Thyroid gland (tissue), 4 donors: ENCODE measurements around the gene ADD1. TPM values are rescaled to one million over a fixed set of nuclear protein-coding genes. Genes with fewer than 3 reads are reported as not detected.

Experiments used
- DNase-seq, 2 donors: peaks; one replicate each; pipeline ENCODE4 v3.0.0-alpha.2; 2019
- H3K27ac ChIP-seq, 3 donors: fragments of 200-600 bp; sonication (generic); 1 replicate in 2 of 3; 2 replicates in 1 of 3; pipeline ENCODE4 v1.5.1; 2016 to 2019; ENCODE audit warnings: mild to moderate bottlenecking in 1 of 3, moderate library complexity in 1 of 3
- H3K27me3 ChIP-seq: fragments of 200-600 bp; sonication (generic); one replicate; pipeline ENCODE4 v1.5.1; 2019
- H3K36me3 ChIP-seq, 2 donors: fragments of 200-600 bp; sonication (generic); one replicate each; pipeline ENCODE4 v1.5.1; 2016 to 2019
- H3K4me1 ChIP-seq, 2 donors: fragments of 200-600 bp; sonication (generic); one replicate each; pipeline ENCODE4 v1.5.1; 2017 to 2019
- H3K4me3 ChIP-seq, 3 donors: fragments of 200-600 bp; sonication (generic); replicated peaks in 1 of 3; 1 replicate in 2 of 3; 2 replicates in 1 of 3; pipeline ENCODE4 v1.5.1; 2016; ENCODE audit warnings: mild to moderate bottlenecking in 1 of 3
- H3K9me3 ChIP-seq: fragments of 200-600 bp; sonication (generic); one replicate; pipeline ENCODE4 v1.5.1; 2017
- POLR2A ChIP-seq, 2 donors: fragments of 450-650 bp; IDR thresholded peaks; one replicate each; pipeline ENCODE4 v1.6.1; 2017; ENCODE audit warnings: antibody characterized with exemption in 2 of 2, mild to moderate bottlenecking in 2 of 2, moderate library complexity in 1 of 2
- WGBS, 2 donors: methylation state at CpG; one replicate each; pipeline ENCODE4 v1.1.5; 2017; 5-methylcytosine and 5-hydroxymethylcytosine counted together
- intact Hi-C: fragments of 100-400 bp; cut with DNase I; formaldehyde crosslinking; loops from one replicate; pipeline ENCODE4 v1.15.1; 2023
- total RNA-seq, 4 donors: library from RNA; depleted of rRNA; stranded (reverse); fragments of >200 nt; gene quantifications; one replicate each; pipeline ENCODE4 v1.2.3, GENCODE V29; 2016
- TF ChIP-seq, protein P1 (sequence below), 6 experiments: fragments of 200-600 bp in 3 of 6; fragments of 450-650 bp in 3 of 6; sonication (generic) in 3 of 6; IDR thresholded peaks; one replicate each; pipeline ENCODE4 v1.5.1; 2016 to 2019; ENCODE audit warnings: antibody characterized with exemption in 6 of 6, mild to moderate bottlenecking in 2 of 6, inconsistent platforms in 1 of 6, moderate library complexity in 1 of 6

The ADD1 gene
- total RNA-seq, 4 donors from 2014 or later: 190 to 222 (median 194) TPM

DNA sequence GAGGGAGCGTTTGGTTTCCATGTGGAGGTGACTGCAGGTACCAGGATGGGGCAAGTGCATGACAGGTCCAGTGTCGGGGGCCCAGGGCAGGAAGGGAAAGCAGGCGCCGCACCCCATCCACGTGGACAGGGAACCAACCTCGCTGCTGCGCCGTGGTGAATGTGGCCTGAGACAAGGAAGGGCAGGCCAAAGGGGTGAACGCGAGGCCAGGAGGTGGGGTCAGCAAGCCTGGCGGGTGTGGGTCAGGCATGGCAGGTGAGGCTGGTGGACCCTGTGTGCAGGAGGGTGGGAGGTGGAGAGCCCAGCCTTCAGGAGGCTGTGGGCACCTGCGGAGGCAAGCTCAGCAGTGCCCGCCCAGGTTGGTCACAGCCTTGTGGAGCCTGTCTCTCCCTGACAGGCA lies 36.1 kb upstream of the ADD1 start:
- Histone ChIP-seq H3K27me3 (no peaks in the 10 kb centered on the region), H3K4me3 (no peak overlapping the region), H3K4me1 (peaks cover 43 to 80% of the 10 kb centered on the region in 2 donors), H3K27ac (peak overlapping the region in 1 of 3 donors; percentile 19), H3K9me3 (no peaks in the 10 kb centered on the region), H3K36me3 (no peaks in the 10 kb centered on the region)
- TF ChIP-seq POLR2A (IDR thresholded peaks at IDR 0.05): no peak
- TF ChIP-seq, protein P1, sequence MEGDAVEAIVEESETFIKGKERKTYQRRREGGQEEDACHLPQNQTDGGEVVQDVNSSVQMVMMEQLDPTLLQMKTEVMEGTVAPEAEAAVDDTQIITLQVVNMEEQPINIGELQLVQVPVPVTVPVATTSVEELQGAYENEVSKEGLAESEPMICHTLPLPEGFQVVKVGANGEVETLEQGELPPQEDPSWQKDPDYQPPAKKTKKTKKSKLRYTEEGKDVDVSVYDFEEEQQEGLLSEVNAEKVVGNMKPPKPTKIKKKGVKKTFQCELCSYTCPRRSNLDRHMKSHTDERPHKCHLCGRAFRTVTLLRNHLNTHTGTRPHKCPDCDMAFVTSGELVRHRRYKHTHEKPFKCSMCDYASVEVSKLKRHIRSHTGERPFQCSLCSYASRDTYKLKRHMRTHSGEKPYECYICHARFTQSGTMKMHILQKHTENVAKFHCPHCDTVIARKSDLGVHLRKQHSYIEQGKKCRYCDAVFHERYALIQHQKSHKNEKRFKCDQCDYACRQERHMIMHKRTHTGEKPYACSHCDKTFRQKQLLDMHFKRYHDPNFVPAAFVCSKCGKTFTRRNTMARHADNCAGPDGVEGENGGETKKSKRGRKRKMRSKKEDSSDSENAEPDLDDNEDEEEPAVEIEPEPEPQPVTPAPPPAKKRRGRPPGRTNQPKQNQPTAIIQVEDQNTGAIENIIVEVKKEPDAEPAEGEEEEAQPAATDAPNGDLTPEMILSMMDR (IDR thresholded peaks at IDR 0.05): no peak
- DNase-seq: no peak
- 90 to 96% methylated on average over 13 of the region's 13 CpGs for WGBS, 2 donors
- intact Hi-C loops: no loop called here

DNA sequence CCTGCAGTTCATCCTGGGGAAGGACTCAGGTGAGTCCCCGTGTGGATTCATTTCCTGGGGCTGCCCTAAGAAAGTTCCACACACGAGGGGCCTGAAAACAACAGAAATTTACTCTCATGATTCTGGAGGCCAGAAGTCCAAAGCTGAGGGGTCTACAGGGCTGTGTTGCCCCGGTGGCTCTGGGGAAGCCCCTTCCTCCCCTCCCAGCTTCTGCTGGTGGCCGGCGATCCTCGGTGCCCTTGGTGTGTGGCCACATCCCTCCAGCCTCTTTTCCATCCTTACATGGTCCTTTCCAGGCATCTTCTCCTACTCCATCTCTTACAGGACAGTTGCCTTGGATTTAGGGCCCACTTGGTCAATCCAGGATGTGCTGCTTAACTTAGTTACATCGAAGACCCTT lies 35.6 kb upstream of the ADD1 start:
- H3K4me3 ChIP-seq: no peak overlapping the region
- no peaks in the 10 kb centered on the region for H3K36me3 ChIP-seq
- no peaks in the 10 kb centered on the region for H3K9me3 ChIP-seq
- no peak for DNase-seq
- intact Hi-C loops: no loop called here
- 94 to 97% methylated on average over 6 to 7 of the region's 7 CpGs for WGBS, 2 donors
- H3K27me3 ChIP-seq: no peaks in the 10 kb centered on the region
- H3K4me1 ChIP-seq: peaks cover 43 to 82% of the 10 kb centered on the region in 2 donors
- H3K27ac ChIP-seq: no peak overlapping the region
- no peak for TF ChIP-seq POLR2A (IDR thresholded peaks at IDR 0.05)
- TF ChIP-seq, protein P1 (IDR thresholded peaks at IDR 0.05): no peak

GRCh38 chr4:2809610-2810180 lies 33.9 kb upstream of the ADD1 start:
- intact Hi-C loops: no loop called here
- DNase-seq: peak; percentile 50 to 61
- Histone ChIP-seq H3K4me1 (peaks cover 37 to 77% of the 10 kb centered on the region in 2 donors), H3K27ac (no peak overlapping the region), H3K36me3 (no peaks in the 10 kb centered on the region), H3K27me3 (no peaks in the 10 kb centered on the region), H3K4me3 (no peak overlapping the region), H3K9me3 (no peaks in the 10 kb centered on the region)
- TF ChIP-seq, protein P1 (IDR thresholded peaks at IDR 0.05): no peak
- no peak for TF ChIP-seq POLR2A (IDR thresholded peaks at IDR 0.05)
- 58 to 60% methylated on average over 8 to 10 of the region's 10 CpGs for WGBS, 2 donors

- intact Hi-C loops: no loop called here
- no peaks in the 10 kb centered on the region for H3K9me3 ChIP-seq
- no peak overlapping the region for H3K27ac ChIP-seq
- H3K36me3 ChIP-seq: no peaks in the 10 kb centered on the region
- WGBS, 2 donors: 89 to 91% methylated on average over 7 to 10 of the region's 10 CpGs
- H3K27me3 ChIP-seq: no peaks in the 10 kb centered on the region
- H3K4me1 ChIP-seq: peaks cover 32 to 70% of the 10 kb centered on the region in 2 donors
- TF ChIP-seq, protein P1 (IDR thresholded peaks at IDR 0.05): no peak
- TF ChIP-seq POLR2A (IDR thresholded peaks at IDR 0.05): no peak
- DNase-seq: no peak
- no peak overlapping the region for H3K4me3 ChIP-seq
Observed at GRCh38 chr4:2810388-2810787, 33.3 kb upstream of the ADD1 start.

DNA sequence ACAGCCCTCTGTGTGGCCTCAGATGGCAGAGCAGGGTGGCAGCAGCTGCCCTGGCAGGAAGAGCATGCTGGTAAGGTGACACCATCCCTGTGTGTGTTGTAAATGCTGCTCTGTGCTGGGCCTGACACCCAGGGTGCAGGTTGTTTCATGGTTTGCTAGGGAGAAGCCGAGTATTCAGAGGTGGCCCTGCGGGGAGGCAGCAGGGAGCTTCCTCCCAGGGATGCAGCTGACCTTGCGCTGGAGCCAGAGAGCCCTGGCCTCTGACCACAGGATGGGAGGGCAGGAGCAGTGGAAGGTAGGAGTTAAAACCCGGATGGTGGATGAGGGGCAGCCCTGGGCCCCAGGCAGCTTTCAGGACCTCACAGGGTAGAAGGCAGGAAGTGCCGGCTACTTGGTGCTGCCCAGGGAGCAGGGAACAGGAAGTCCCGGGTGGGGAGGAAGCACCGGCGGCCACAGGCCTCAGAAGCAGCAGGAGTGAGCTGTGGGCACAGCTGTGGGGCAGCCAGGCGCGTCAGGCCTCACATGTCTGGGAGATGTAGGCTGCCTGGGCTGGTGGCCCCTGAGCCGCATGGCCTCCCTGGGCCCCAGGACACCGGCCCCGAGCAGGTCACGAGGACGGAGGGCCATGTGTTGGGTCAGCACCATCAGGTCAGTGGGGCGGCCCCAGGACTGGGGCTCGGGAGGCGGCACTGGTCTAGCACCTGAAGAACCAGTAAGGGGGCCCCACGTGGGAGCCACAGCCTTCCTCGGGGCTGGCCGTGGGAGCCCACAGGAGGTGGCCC lies 31.6 kb upstream of the ADD1 start:
- peak; percentile 43 for DNase-seq
- Histone ChIP-seq H3K27ac (peak overlapping the region; percentile 65 to 73 (median 68)), H3K27me3 (no peaks in the 10 kb centered on the region), H3K4me1 (peaks cover 16 to 57% of the 10 kb centered on the region in 2 donors), H3K9me3 (no peaks in the 10 kb centered on the region), H3K4me3 (peak overlapping the region in 1 of 3 donors; percentile 26), H3K36me3 (no peaks in the 10 kb centered on the region)
- TF ChIP-seq POLR2A (IDR thresholded peaks at IDR 0.05): no peak
- TF ChIP-seq, protein P1 (IDR thresholded peaks at IDR 0.05): no peak
- intact Hi-C loops: no loop called here
- 63 to 69% methylated on average over 9 to 21 of the region's 21 CpGs for WGBS, 2 donors
